Measurements from ENCODE around the gene FXYD5.

The FXYD5 gene

DNA sequence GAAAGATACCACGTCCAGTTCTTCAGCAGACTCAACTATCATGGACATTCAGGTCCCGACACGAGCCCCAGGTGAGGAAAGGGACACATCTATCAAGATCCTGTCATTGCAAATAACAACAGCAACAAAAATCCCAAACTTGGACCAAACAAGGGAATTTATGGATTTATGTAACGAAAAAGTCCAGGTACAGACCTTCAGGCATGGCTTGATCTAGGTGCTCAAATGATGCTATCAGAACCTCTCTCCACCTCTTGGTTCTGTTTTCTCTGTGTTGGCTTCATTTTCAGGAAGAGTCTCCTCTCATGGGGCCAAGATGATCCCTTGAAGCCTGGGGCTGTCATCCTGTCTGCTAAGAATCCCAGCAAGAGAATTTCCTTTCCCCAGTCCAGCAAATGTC is 2.9 kb downstream of the FXYD5 start:
- H3K4me3 ChIP-seq = no peak overlapping the region
- DNase-seq (ENCODE audit: low spot score) = no peak
- TF ChIP-seq, protein P1, sequence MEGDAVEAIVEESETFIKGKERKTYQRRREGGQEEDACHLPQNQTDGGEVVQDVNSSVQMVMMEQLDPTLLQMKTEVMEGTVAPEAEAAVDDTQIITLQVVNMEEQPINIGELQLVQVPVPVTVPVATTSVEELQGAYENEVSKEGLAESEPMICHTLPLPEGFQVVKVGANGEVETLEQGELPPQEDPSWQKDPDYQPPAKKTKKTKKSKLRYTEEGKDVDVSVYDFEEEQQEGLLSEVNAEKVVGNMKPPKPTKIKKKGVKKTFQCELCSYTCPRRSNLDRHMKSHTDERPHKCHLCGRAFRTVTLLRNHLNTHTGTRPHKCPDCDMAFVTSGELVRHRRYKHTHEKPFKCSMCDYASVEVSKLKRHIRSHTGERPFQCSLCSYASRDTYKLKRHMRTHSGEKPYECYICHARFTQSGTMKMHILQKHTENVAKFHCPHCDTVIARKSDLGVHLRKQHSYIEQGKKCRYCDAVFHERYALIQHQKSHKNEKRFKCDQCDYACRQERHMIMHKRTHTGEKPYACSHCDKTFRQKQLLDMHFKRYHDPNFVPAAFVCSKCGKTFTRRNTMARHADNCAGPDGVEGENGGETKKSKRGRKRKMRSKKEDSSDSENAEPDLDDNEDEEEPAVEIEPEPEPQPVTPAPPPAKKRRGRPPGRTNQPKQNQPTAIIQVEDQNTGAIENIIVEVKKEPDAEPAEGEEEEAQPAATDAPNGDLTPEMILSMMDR (IDR thresholded peaks at IDR 0.05) = no peak
- no peak overlapping the region for H3K27ac ChIP-seq

DNA sequence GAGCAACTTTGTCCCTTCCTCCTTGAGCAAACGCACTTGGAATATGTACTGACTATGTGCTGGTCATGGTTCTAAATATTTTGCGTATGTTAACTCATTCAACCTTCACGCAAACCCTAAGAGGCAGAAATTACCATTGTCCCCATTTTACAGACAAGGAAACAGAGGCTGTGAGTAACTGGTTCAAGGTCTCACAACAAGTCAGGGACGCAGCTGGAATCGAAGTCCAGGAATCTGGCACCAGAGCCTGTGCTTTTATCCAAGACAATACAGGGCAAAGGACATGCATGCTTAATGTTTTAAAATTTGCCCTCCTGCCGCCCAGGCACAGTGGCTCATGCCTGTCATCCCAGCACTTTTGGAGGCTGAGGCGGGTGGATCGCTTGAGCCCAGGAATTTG is 5.1 kb downstream of the FXYD5 start:
- no peak overlapping the region for H3K4me3 ChIP-seq

DNA sequence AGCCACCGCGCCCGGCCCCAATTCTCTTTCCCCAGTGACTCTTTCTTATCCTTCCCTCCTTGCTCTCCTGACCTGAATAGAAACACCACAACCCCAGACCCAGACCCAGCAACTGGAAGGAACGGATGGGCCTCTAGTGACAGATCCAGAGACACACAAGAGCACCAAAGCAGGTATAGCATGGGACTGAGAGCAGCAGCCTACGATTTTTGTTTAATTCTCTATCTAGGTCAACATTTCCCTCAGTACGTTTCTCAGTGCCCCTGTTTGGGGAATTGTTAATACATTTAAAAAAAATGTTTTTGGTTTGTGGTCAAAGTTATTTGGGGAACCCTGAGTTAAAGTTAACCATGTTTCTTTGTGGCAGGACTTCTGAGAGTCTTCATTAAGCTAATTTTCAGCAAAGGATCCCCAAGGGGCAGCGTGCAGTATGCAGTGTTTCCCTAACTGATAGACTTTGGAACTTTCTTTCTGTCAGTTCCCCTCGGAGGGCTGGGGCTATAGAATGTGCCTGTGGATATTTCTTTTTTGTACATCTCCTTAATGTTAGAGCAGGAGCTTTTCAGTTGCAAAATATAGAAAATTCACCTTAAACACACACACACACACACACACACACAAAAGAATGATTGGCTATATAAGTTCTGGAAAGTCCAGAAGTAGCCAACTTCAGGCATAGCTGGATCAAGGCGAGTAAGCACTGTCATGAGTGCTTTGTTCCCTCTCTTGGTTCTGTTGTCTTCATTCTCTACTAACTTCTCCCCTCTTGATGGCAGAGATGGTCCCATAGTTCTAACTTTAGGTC is 6.3 kb downstream of the FXYD5 start:
- DNase-seq (ENCODE audit: low spot score) = no peak
- Histone ChIP-seq H3K27ac (no peak overlapping the region), H3K4me3 (no peak overlapping the region)
- TF ChIP-seq, protein P1 (IDR thresholded peaks at IDR 0.05) = no peak

More for the DNA sequence above, 5.1 kb downstream of the FXYD5 start:
- no peak for DNase-seq (ENCODE audit: low spot score)
- H3K27ac ChIP-seq = no peak overlapping the region
- TF ChIP-seq, protein P1 (IDR thresholded peaks at IDR 0.05) = no peak

DNA sequence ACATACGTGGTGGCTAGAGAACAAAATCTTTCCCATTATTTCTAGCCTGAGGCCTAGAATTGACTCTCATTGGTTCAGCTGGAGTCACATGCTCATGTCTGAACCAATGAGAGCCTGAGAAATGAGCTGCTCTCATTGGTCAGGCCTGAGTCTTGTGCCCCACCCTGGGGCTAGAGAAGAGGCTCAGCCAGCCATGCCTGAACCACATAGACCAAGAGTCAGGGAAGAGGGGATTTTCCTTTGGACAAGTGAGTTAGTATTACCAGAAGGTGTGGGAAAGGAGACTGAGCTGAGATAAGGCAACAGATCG is 6.9 kb downstream of the FXYD5 start:
- no peak for DNase-seq (ENCODE audit: low spot score)
- TF ChIP-seq, protein P1 (IDR thresholded peaks at IDR 0.05) = no peak
- Histone ChIP-seq H3K4me3 (no peak overlapping the region), H3K27ac (no peak overlapping the region)

DNA sequence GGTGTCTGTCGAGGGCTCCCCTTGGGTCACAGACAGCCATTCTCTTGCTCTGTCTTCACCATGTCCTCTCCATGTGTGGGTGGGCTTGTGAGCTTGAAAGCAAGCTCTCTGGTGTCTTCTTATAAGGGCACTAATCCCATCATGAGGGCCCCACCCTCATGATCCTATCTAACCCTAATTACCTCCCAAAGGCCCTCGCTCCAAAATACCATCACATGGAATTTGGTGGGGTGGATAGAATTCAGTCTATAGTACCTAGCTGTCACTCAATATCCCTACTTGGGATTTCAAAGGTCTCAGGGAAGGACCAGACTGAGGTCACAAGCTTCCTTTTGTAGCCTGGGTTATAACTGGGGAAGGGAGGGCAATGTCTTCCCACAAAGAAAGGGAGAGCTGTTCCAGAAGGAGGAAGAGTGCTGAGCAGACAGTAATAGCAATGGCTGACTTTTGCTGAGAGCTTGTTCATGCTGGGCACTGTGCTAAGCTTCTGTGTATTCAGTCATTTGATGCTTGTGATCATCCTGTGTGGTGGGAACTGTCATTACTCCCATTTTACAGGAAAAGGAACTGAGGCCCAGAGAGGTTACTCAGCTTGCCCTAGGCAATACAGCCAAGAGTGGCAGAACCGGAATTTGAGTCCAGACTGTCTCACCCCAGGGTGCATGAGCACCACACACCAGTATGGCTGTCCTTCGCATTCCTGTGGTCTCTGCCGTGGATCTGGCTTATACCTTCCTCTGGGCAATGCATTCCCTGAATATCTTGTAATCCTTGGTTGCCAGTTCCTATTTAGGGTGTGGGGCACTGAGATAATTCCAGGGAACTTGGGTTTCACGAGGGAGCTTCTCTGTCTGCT is 8.2 kb downstream of the FXYD5 start:
- TF ChIP-seq, protein P1 (IDR thresholded peaks at IDR 0.05) = no peak
- Histone ChIP-seq H3K4me3 (no peak overlapping the region), H3K27ac (no peak overlapping the region)
- DNase-seq (ENCODE audit: low spot score) = no peak

DNA sequence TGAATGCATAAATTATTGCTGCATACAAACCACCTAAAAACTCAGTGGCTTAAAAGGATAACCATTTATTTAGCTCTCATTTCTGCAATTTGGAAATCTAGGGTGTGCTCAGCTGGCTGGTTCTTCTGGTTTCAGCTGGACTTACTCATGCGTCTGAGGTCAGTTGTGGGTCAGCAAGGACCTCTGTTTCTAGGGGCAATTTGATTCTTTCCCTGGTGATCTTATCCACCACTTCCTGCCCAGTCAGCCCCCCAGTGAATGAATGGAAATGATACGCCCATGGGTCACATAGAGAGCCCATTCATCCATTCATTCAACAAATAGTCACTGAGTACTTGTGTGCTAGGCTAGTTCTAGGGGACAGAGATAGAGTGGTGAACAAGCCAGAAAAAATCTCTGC is 9.9 kb downstream of the FXYD5 start:
- Histone ChIP-seq H3K27ac (no peak overlapping the region), H3K4me3 (no peak overlapping the region)
- TF ChIP-seq, protein P1 (IDR thresholded peaks at IDR 0.05) = no peak
- no peak for DNase-seq (ENCODE audit: low spot score)

All from coronary artery (tissue), 2 donors.